GF-D8 (cell line): ENCODE data around the gene MS4A3.
"Not testable (repeated sequence)": the region's sequence is repeated elsewhere in the genome, so short reads cannot be mapped to it uniquely, and the experiment has no call there.

Experiments
- DNase-seq: peaks from one replicate; lab custom pipeline; 2025; lab: John Stamatoyannopoulos, UW

Gene MS4A3, protein sequence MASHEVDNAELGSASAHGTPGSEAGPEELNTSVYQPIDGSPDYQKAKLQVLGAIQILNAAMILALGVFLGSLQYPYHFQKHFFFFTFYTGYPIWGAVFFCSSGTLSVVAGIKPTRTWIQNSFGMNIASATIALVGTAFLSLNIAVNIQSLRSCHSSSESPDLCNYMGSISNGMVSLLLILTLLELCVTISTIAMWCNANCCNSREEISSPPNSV

DNA sequence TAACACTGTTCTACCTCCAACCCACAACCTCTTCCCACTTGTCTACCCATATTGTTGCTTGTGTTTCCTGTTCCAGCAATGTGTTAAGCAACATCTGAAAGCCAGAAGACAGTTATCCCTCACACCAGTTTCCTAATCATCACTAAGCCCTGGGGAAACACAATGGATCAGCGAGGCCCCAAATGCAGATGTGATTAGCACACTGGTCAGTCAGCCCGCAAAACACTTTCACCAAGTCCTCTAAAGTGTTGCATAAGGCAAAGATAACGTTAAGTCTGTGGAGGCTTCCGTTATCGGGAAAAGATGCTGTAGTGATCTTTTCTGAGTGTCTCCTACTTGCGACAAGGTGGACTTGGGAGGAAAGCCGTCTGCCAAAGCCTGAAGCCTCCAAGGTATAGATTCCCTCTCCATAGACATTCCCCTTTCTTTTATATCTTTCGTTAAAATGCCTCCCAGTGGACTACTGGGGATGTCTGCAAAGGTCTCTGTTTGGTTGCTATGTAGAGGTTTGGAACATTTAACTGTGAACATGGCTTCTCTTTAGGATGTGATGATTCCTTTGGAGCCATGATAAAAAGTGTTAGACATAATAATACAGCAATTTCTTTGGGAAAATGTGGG is at the start of gene MS4A3:
MS4A3 (plus strand) TSS at position 317 of the 621 bp plus-strand sequence. CDS start 4,496 bp downstream, outside the sequence.
- DNase-seq, result peak; percentile 95

DNA sequence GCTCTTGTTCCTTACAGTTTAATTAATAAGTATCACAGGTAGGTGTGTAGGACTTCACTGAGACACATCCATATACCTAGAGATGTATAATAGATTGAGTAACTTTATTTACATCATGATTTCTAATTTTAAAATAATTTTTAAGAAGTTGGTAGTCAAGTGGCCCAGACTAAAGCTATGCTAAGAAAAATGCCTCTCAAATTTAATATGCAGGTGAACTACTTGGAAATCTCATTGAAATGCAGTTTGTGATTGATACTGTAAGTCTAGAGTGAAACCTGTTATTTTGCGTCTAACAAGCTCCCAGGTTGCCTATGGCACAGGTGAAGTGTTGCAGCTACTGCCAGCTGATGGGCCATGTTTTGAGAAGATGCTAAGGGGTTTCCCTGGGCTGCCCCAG is 39.6 kb upstream of the MS4A3 start, which contains the start of gene OOSP4B:
OOSP4B (plus strand) TSS at position 301 of the 400 bp plus-strand sequence.
- DNase-seq, result no peak

GRCh38 chr11:60018058-60018457 is 38.4 kb upstream of the MS4A3 start:
- no peak for DNase-seq

- not testable (repeated sequence) for DNase-seq
These were observed 36.1 kb upstream of the MS4A3 start for GRCh38 chr11:60020376-60020775.

DNA sequence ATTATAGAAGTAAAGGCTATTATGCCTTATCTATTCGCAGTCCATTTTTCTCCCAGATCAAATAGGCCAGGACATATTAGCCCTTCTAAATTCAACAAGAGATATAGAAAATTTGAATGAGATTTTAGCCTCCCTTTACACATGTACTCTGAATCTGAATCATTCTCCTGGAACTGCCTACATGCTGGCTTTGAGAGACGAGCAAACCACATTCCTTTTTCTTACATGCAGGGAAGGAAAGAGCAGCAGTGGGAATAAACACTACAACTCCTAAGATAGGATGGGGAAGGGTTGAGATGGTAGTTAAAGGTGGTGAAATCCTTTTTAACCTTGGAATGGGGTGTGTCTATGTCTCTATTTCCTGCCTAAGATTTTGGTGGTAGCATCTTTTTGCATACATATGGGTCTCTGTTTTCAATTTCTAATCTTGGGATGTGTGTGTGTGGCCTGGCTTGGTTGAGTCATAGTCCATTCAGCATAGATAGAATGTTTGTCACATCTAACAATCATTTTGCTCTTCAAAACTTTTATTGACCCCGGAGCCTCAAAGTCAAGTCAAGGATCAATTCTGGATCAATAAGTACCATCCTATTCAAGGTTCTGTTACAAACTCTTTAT is 27.3 kb upstream of the MS4A3 start:
- DNase-seq, result no peak

DNA sequence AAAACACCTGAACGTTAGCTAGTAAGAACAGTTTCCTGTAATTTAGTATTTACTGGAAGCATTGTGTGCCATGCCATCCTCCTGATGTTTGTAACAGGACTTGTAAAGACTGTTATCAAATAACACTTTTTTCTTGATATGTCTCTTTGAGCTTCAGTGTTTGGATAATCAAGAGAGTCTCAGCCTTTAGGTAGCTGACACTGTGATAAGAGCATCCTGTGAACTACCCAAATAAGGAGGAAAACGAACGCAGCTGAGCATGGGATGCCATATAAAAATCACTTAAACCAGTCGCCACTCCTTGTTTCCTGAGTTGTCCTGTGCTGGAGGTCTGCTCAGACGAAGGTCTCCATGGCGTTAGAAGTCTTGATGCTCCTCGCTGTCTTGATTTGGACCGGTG is 16.4 kb upstream of the MS4A3 start, which contains the start of gene OOSP2:
OOSP2 (plus strand) TSS at position 301 of the 400 bp plus-strand sequence; CDS start at position 352, 51 bp downstream.
- no peak for DNase-seq

- not testable (repeated sequence) for DNase-seq
These were observed 6.0 kb upstream of the MS4A3 start for GRCh38 chr11:60050422-60050821.

- not testable (repeated sequence) for DNase-seq
These were observed 5.6 kb upstream of the MS4A3 start for GRCh38 chr11:60050839-60051238.

- DNase-seq, result no peak
These were observed 2.6 kb downstream of the MS4A3 start for GRCh38 chr11:60059052-60059451.

GRCh38 chr11:60059521-60060240 is 3.2 kb downstream of the MS4A3 start:
- DNase-seq, result no peak

DNA sequence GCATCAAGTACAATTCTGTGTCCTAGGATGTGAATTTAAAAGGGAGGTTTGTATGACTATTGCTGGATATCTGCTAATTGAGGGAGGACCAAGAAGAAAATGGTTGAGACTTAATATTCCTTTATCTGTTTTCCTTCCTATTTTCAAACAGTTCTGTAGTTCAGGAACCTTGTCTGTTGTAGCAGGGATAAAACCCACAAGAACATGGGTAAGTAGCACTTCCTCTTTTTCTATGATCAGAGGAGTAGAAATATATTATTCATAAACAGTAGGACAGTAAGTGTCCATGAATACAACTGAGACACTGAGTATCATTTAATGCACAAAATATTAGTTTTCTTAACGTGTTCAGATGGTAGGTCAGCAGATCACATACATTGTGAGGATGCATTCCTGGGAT is 7.6 kb downstream of the MS4A3 start:
- peak; percentile 61 for DNase-seq

- no peak for DNase-seq
These were observed 9.3 kb downstream of the MS4A3 start for GRCh38 chr11:60065801-60066200.

GRCh38 chr11:60069450-60069849 is 13.0 kb downstream of the MS4A3 start:
- DNase-seq, result no peak

- not testable (repeated sequence) for DNase-seq
These were observed 15.2 kb downstream of the MS4A3 start for GRCh38 chr11:60071644-60072043.

DNA sequence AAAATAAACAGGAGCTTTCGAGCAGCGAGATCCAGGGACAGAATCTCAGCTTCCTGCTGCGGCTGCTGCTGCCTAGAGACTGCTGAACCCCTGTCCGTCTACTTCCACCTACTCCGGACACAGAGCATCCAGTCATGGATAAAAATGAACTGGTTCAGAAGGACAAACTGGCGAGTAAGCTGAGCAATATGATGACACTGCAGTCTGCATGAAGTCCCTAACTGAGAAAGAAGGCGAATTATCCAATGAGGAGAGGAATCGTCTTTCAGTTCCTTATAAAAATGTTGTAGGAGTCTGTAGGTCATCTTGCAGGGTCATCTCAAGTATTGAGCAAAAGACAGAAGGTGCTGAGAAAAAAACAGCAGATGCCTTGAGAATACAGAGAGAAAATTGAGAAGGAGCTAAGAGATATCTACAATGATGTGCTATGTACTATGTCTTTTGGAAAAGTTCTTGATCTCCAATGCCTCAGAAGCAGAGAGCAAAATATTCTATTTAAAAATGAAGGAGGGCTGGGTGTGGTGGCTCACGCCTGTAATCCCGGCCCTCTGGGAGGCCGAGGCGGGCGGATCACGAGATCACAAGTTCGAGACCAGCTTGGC is 20.9 kb downstream of the MS4A3 start:
- DNase-seq, result no peak

DNA sequence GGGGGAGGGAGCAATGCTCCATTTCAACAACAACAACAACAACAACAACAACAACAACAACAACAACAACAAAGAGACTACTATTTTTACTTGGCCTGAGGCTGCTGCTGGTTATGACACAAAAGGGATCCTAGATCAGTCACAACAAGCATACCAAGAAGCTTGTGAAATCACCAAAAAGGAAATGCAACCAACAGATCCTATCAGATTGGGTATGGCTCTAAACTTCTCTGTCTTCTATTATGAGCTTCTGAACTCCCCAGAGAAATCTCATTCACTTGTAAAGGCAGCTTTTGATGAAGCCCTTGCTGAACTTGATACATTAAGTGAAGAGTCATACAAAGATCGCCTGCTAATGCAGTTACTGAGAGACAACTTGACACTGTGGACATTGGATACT is 21.5 kb downstream of the MS4A3 start:
- peak; percentile 59 for DNase-seq

DNA sequence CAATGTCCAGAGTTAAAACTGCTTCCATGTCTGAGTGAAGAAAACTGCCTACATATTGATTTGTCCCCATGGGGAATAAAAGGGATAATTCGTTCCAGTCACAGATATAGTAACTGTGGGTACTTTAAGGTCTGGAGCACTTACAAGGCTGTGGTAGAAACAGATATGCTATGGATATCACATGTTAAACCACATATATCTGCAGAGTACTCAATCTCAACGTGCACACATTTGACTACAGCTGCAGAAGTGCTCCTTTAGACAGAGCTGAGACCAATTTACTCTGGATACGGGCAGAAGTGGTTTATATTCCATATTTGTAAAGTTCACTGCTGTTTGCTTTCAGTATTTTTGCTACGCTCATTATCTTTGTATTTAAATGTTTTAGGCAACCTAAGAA is 22.3 kb downstream of the MS4A3 start:
- no peak for DNase-seq

- DNase-seq, result no peak
These were observed 24.1 kb downstream of the MS4A3 start for GRCh38 chr11:60080535-60080934.

DNA sequence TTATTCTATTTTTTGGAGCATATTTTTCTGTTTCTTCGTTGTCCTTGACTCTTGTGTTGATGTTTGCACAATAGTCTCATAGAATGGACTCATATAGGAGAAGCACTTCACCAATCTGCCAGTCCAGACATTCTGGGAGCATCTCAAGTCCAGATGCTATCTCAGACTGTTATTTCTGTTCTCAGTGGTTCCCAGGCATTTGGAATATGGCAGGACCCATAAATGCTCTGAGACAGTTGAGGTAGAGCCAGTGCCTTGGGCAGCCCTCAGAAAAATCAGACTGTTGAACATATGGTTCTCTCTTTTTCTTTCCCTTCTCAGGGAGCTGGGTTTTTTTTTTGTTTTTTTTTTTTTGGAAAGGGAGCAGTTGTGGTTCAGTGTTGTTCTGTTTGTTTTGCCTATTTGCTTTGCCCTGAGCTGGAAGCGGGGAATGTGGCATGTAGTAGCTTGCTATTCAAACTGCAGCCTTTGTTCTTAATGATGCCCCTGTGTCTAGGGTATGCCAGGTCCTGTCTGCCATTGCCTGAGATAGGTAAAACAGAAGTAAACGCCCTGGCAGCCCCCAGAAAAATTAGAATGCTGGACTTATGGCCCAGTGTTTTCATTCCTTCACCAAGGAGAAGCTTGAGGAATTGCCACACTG is 28.3 kb downstream of the MS4A3 start:
- DNase-seq, result no peak

- DNase-seq, result peak; percentile 37
These were observed 29.4 kb downstream of the MS4A3 start for GRCh38 chr11:60085909-60086308.

GRCh38 chr11:60087239-60087638 is 30.8 kb downstream of the MS4A3 start:
- no peak for DNase-seq

GRCh38 chr11:60088364-60088763 is 31.9 kb downstream of the MS4A3 start, which contains the start of gene MS4A2:
Gene MS4A2 (plus strand): TSS chr11:60088664. CDS start chr11:60088766, 102 bp downstream.
- no peak for DNase-seq
